Inflammatory macrophage treated with lipopolysaccharide for 1 hour (primary cell): ENCODE data around the gene PRDM7.
"Not testable (repeated sequence)": the region's sequence is repeated elsewhere in the genome, so short reads cannot be mapped to it uniquely, and the experiment has no call there.

Experiments used
- DNase-seq, 2 donors: peaks; one replicate each; pipeline ENCODE4 v3.0.0-alpha.2; 2020 to 2022

Gene PRDM7

DNA sequence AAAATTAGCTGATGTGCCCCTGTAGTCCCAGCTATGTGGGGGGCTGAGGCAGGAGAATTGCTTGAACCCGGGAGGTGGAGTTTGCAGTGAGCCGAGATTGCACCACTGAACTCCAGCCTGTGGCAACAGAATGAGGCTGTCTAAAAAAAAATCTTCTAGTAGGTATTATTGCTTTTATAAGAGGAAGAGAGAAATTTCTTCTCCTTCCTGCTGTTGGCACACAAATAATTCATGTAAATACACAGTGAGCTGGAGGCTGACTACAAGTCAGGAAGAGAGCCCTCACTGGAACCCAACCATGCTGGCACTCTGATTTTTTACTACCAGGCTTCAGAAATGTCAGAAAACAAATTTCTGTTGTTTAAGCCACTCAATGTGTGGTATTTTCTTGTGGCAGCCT lies 6.7 kb downstream of the PRDM7 start:
- DNase-seq = peak; percentile 44 to 54

DNA sequence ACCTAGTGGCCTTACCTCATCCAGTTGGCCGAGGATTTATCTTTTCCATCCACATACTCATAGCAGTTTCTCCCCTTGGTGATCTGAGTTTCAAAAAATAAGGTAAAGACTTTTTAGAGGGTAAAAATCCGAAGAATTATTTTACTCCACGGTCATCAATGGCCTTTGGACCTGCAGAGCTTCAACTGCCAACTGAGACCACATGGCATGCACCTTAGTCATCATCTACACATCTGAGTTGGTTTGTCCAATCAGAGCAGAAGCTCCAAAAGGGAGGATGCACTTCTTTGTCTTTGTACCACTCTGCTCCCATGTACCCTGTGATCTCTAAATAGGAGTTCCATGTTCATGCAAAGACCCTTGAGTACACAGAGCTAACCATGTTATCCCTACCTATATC lies 15.7 kb downstream of the PRDM7 start:
- DNase-seq = no peak

DNA sequence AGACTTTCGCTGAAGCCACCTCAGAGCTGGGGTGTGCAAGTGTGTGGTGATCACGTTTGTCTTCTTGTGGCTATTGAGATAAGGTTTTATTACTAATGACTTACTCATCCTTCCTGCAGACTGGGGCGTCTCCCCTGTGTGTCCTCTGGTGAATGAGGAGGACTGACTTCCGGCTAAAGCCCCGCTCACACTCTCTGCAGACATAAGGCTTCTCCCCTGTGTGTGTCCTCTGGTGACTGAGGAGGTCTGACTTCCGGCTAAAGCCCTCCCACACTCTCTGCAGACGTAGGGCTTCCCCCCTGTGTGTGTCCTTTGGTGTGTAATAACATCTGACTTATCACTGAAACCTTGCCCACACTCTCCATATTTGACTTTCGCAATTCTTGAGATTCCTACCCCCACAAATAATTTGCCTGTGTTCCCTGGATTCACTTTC lies 19.4 kb downstream of the PRDM7 start:
- peak; percentile 54 to 89 for DNase-seq

DNA sequence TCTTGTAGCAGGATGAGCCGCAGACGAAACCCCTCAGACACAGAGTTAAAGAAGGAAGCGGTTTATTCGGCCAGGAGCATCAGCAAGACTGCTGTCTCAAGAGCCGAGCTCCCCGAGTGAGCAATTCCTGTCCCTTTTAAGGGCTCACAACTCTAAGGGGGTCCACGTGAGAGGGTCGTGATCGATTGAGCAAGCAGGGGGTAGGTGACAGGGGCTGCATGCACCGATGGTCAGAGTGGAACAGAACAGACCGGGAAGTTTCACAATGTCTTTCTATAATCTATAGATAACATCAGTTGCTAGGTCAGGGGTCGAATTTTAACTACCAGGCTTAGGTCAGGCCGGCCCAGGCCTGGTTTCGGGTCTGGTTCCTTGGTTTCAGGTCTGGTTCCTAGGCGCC lies 20.6 kb downstream of the PRDM7 start:
- not testable (repeated sequence) for DNase-seq

DNA sequence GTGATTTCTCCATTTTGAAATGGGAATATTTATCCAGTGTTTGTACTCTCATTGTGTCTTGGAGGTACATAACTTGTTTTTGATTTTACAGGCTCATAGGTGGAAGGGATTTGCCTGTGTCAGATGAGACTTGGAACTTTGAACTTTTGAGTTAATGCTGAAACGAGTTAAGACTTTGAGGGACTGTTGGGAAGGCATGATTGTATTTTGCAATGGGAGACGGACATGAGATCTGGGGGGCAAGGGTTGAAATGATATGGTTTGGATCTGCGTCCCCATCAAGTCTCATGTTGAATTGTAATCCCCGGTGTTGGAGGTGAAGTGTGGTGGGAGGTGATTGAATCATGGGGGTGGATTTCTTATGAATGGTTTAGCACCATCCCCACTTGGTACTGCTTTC lies 21.8 kb downstream of the PRDM7 start:
- no peak for DNase-seq

DNA sequence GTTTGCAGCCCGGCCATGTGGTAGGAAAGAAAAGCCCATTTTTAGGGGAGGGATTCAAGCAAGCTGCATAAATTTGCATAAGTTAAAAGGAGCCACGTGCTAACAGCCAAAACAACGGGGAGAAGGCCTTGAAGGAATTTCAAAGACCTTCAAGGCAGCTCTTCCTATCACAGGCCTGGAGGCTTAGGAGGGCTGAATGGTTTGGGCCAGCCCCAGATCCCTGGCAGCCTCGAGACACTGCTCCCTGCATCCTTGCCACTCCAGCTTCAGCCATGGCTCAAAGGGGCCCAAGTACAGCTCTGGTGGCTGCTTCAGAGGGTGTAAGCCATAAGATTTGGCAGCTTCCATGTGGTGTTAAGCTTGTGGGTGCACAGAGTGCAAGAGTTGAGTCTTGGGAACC lies 22.6 kb downstream of the PRDM7 start:
- no peak for DNase-seq

DNA sequence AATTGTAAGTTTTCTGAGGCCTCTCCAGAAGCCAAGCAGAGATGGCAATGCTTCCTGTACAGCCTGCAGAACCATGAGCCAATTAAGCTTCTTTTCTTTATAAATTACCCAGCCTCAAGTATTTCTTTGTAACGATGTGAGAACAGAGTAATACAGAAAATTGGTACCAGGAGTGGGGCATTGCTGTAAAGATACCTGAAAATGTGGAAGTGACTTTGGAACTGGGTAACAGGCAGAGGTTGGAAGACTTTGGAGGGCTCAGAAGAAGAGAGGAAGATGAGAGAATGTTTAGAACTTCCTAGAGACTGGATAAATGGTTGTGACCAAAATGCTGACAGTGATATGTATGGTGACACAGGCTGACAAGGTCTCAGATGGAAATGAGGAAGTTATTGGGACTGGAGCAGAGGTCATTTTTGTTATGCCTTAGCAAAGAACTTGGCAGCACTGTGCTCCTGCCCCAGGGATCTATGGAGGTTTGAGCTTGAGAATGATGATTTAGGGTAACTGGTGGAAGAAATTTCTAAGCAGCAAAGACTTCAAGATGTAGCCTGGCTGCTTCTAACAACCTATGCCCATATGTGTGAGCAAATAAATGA lies 23.1 kb downstream of the PRDM7 start:
- peak; percentile 27 to 49 for DNase-seq

DNA sequence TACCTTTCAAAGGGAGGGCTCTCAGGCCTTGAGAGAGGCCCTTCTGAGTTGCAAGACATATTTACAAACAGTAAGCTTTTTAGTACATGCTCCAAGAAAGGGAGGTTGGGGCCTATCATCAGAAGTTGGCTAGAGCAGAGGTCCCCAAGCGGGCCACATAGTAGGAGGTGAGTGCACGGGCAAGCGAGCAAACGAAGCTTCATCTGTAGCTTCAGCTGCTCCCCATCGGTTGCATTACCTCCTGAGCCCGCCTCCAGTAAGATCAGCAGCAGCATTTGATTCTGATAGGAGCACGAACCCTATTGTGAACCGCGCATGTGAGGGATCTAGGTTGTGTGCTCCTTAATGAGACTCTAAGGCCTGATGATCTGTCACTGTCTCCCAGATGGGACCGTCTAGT lies 26.2 kb downstream of the PRDM7 start:
- DNase-seq = no peak

DNA sequence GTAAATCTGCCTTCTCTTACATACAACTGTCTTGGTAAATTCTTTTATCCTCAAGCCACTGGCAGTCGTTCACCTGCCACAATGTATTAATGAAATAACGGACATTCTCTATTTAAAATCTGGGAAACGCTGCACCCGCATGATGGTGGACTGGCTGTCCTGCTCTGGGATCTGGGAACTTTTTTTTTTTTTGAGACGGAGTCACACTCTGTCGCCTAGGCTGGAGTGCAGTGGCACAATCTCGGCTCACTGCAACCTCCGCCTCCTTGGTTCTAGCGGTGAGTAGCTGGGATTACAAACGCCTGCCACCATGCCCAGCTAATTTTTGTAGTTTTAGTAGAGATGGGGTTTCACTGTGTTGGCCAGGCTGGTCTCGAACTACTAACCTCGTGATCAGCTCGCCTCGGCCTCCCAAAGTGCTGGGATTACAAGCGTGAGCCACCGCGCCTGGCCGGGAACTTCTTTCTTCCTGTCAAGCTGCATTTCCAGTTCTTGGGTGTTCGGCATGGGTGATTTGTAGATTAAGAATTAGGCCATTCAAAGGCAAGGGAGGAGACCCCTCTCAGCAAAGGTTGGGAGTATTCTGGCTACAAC lies 28.3 kb downstream of the PRDM7 start:
- DNase-seq = no peak

DNA sequence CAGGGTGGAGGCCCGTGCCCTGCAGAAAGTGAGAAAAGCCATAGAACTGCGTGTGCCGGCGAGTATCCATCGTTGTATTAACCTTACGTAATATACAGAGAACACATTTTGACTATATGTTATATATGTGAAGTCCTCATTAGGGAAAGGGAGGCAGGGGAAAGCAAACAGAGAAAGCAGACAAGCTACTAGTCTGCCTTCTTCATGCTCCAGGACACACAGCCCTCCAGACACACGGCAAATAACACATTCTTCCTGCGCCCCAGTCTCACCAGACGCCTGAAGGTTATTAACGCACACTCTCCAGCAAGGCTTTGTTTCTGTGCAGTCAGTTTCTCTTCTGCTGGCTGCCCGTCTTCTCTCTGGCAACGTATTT lies 28.8 kb downstream of the PRDM7 start:
- DNase-seq = no peak

DNA sequence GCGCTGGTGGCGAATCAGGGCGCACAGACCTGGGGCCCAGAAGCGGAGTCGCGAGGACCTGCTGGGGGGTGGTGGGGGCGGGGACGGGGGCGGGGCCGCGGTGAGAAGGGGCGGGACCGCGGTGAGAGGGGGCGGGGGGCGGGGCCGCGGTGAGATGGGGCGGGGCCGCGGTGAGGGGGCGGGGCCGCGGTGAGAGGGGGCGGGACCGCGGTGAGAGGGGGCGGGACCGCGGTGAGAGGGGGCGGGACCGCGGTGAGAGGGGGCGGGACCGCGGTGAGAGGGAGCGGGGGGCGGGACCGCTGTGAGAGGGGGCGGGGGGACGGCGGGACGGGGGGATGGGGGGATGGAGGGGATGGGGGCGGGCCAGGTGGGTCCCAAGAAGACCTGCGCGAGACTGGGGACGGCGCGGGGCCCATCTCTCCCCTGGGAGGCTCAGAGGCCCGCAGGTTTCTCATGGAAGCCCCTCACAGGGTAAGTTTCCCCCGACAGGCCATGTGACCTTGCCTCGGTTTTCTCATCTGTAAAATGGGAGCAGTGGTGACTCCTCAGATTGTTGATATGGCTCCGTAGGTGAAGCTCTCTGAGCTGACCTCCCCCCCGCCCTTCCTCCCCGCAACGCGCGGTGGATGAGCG lies 29.3 kb downstream of the PRDM7 start:
- no peak for DNase-seq

DNA sequence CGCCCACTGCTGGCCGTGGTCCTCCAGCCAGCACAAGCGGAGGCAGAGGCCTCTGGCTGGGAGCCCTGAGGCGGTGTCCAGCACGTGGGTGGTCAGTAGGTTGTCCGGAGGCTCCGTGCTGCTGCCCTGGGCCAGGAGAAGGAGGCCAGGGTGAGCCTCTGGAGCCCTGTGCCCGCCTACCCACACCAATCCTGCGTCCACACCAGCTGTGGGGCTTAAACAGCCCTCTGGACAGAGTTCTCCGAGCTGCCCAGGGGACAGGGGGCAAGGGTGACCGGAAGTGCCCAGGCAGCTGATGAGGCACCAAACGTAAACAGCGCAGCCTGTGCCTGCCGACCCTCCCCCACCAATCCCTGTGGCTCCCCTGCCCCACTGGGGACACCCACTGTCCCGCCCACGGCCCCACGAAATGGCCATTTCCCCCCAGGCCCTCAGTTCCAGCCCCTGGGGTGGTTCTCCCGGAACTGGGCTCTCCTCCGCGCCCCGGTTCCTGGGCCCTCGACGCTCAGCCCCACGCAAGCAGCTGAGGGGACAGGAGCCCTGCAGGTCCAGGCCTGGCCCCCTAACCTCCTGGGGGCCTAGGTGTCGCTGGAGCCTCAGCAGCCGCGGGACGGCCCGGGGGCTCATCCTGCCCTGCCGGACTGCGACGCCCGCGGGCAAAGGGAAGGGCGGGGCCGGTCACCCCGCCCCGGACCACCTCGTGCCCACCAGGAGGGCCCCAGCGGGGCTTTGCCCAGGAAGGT lies 30.0 kb downstream of the PRDM7 start:
- no peak for DNase-seq

DNA sequence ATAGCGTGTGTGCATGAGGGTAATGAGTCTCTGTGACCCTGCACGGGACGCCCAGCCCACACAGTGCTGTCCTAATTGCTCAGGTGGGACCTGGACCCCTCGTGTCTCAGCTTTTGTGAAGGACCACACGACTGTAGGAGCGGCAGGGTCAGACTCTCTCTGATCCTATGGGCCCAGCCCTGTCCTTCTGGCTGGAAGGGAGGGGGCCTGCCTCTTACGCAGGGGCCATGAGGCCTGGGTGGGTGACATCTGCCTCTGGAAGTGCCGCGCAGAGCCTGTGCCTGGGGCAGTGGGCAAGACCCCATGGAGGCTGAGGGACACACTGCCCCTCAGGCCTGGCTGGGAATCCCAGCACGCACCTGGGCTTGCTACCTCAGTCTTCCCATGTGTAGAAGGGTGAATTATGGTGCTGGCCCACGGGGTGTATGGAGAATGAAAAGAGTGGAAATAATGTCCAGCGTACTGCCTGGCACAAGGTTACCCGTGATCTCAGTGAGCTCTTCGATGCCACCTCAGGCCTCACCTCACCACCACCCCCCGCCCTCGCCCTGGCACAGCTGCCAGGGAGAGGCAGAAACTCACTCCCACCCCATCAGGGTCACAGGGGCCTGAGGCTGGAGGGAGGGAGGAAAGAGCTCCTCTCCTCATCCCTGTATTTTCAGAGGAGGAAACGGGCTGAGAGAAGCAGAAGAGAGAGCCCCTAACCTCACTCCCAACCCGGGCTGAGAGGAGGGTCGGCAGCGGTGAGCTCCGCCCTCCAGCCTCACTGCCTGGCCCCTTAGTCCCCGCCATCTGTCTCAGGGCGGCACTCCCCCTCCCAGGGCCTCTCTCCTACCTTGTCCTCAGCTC lies 30.8 kb downstream of the PRDM7 start:
- DNase-seq = no peak

DNA sequence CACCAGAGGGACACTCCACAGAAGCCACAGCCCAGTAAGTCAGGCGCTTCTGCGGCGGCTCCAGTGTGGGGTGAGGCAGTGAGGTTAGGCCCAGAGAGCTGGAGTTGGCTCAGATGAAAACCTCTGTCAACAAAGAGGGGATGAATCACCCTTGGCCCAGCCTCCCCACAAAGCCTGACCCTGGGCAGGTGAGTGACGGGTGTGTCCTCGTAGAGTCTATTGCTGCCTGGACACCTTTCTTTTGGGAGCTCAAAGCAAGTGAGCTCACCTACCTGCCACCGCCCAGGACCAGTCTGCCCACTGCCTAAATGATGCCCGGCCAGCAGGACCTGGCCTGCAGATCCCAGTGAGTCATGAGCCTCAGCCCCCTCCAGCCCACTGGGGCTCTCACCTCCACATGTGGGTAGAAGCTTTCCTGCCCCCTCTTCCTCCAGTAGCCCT lies 33.0 kb downstream of the PRDM7 start:
- no peak for DNase-seq

DNA sequence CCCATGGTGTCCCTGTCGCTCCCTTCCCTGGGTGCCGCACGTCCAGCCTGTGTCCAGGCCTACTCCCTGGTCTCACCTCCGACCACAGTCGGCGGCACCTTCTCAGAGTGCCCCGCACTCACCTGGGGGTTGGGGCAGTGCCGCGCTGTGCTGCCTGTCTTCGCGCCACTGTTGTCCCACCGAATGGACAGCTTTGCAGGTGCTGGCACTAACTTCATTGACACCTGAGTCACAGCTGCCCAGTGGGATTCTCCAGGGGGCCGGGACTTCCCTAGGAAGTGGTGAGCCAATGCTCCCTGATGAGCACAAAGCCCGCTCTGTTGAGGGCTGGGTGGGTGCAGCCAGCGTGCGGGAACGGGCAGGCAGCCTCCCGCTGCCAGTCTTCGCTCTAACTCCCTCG lies 33.6 kb downstream of the PRDM7 start:
- no peak for DNase-seq

DNA sequence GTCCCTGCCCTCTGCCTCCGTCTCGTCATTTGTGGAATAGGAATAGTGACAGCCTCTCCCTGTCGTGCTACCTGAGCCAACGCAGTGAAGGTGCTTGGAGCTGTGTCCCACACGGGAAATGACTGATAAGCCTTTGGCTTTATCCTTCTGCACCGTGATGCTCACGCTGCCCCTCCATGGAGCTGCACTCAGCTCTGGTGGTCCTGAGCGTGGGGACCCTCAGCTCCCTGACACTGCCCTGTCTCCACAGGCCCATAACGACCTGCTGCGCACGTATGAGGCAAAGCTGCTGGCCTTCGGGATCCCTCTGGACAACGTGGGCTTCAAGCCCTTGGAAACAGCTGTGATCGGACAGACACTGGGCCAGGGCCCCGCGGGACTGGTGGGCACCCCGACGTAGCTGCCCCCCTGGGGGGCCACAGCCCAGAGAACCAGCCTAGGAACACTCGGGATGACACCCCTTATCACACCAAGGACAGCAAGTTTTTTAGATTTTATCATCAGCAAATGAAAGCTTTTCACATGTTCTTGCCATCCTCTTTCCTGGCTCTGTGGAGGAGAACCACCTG lies 34.1 kb downstream of the PRDM7 start:
- DNase-seq = no peak

DNA sequence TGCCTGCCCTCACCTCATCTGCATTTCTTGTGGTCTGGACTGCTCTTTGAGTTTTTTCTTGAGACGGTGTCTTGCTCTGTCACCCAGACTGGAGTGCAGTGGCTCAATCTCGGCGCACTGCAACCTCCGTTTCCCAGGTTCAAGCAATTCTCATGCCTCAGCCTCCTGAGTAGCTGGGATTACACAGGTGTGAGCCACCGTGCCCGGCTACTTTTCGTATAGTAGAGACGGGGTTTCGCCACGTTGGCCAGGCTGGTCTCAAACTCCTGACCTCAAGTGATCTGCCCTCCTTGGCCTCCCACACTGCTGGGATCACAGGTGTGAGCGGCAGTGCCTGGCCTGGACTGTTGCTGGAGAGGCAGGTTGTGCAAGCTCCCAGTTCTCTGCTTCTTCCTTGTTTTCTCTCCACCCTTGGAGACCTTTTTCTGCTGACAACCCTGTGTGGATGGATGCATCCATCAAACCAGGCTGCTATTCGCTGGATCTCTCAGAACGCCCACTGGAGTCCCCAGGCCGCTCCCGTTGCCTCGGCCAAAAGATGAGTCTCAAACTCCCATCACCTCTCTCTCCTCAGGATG lies 35.1 kb downstream of the PRDM7 start:
- no peak for DNase-seq

DNA sequence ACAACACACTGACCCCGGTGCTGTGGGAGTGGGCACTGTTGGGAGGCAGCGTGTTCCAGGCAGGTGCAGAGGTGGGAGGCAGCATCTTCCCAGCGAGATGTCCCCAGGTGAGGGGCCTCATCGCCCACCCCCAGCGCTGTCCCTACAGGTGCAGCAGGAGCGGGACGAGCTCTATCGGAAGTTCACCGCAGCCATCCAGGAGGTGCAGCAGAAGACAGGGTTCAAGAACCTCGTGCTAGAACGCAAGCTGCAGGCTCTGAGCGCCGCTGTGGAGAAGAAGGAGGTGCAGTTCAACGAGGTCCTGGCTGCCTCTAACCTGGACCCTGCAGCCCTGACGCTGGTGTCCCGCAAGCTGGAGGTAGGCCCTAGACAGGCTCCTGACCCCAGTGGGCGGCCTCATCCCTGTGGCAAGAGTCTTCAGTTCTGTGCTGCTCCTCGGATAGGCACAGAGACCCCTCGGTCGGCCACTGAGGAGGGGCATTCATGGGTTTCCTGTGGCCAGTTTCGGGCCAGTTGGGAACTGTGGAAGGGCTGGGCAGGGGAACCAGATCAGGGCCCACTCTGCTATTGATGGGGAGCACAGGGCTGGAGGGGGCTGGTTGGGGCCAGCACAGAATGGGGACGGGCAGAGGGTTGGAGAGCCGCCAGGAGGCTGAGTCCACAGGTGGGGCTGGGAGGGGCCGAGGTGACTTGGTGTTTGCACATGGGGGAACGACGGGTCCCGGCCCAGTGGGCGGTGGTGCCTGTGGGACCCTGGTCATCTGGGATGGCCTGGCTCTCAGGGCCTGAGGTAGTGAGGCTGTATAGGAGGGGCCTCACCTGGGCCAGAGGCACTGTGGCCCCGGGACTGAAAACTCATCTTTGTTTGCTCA lies 36.7 kb downstream of the PRDM7 start:
- DNase-seq = no peak

DNA sequence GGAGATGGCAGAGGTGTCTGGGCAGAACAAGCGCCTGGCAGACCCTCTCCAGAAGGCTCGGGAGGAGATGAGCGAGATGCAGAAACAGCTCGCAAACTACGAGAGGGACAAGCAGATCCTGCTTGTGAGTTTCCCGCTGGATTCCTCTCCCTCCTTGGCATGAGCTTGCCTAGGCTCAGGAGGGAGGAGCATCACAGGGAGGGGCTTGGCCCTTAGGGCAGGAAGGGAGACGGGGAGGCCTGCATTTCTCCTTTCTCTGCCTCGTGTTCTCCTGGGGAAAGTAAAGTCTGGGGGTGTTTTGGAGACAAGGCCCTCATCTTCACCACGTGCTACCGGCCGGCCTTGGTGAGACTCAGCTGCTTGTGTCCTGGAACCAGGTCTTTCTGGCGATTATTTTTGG lies 39.9 kb downstream of the PRDM7 start:
- DNase-seq = no peak

DNA sequence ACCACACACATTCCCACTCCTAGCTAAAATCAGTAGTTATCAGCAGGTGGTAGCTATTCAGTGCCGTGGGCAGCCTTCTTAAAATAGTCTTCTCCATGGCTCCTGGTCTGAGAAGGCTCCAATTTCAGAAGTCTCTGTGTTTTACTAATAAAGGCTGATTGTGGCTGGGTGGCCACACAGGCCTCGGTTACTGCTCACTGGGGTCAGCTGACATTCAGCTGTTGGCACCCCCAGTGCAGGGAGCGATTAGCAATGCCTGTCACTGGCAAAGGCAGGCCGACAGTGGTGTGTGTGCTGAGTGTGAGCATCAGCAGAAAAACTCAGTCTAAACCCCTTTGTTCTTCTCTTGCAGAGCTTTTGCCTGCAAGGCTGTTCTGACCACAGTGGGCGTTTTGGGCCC lies 41.2 kb downstream of the PRDM7 start:
- DNase-seq = no peak

DNA sequence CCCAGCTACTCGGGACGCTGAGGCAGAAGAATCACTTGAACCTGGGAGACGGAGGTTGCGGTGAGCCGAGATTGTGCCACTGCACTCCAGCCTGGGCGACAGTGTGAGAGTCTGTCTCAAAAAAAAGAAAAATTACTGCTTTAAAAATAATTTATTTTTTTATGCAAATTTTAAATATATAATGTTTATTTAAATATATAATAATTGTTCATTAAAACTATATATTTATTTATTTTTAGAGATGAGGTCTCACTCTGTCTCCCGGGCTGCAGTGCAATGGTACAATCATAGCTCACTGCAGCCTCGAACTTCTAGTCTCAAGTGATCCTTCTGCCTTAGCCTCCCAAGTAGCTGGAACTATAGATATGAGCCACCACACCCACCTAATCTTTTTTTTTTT lies 42.6 kb downstream of the PRDM7 start:
- DNase-seq = no peak
